Prostate gland (tissue), 2 donors: Measurements from ENCODE around the gene CIRBP.

Experiments
- POLR2AphosphoS5 ChIP-seq: sonication (generic); formaldehyde crosslinking; IDR thresholded peaks from one replicate; pipeline ENCODE4 v1.6.1; 2017; ENCODE audit warnings: antibody characterized with exemption
- TF ChIP-seq, protein P1 (sequence below), 4 experiments: fragments of 200-600 bp in 2 of 4; fragments of 450-650 bp in 2 of 4; sonication (generic) in 2 of 4; IDR thresholded peaks; 1 replicate in 3 of 4; 2 replicates in 1 of 4; pipeline ENCODE4 v1.5.1; 2016 to 2019; ENCODE audit warnings: antibody characterized with exemption in 4 of 4, mild to moderate bottlenecking in 2 of 4, moderate library complexity in 2 of 4

DNA sequence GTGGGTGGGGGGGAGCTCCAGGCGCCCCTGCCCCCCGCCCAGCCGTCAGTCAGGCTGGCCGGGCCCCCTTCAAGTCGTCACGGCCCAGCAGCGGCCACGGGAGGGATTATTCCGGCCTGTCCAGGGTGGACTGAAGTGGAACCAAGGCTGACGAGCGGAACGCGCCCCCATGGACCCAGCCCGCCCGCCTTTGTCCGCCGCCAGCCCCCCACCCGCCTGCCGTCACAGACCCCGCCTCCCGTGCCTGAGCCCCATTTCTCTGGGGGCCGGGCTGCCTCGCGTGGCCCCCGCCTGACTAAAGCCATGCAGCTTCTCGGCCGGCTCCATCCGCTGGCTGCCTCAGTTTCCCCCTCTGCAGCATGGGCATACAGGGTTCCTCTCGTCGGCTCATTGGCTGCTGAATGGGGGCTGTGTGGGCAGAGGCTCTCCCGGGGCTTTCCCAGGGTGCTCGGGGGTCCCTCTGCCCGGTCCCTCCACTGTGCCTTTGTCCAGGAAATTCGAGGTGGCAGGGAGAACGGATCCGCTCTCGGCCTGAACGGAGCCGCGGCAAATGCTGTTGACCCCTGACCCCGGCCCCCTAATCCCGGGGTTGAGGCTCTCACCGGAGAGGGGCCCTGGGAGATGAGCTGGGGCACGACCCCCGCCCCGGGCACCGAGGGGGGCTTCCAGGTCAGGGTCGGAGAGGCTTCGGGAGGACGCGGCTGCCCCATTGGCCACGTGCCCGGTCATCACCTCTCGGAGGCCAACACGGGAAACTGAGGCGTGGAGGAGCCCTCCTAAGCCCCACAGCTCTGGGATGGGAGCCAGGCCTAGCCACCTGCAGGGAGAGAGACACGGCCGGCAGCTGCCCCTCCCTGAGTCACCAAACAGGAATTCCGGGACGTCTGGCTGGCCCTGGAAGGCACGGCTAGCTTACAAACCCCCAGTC, 43.9 kb downstream of the CIRBP start:
- TF ChIP-seq, protein P1, sequence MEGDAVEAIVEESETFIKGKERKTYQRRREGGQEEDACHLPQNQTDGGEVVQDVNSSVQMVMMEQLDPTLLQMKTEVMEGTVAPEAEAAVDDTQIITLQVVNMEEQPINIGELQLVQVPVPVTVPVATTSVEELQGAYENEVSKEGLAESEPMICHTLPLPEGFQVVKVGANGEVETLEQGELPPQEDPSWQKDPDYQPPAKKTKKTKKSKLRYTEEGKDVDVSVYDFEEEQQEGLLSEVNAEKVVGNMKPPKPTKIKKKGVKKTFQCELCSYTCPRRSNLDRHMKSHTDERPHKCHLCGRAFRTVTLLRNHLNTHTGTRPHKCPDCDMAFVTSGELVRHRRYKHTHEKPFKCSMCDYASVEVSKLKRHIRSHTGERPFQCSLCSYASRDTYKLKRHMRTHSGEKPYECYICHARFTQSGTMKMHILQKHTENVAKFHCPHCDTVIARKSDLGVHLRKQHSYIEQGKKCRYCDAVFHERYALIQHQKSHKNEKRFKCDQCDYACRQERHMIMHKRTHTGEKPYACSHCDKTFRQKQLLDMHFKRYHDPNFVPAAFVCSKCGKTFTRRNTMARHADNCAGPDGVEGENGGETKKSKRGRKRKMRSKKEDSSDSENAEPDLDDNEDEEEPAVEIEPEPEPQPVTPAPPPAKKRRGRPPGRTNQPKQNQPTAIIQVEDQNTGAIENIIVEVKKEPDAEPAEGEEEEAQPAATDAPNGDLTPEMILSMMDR (IDR thresholded peaks at IDR 0.05) = no peak
- no peak for TF ChIP-seq POLR2AphosphoS5
